SK-N-SH (cell line): ENCODE data around the gene HES1. TPM values are rescaled to one million over a fixed set of nuclear protein-coding genes. Genes with fewer than 3 reads are reported as not detected.
A peak's percentile ranks its signal among the peaks of the same experiment; 100 is the strongest.

ENCODE experiments used
- FOXJ3 ChIP-seq: sonication (generic); formaldehyde crosslinking; IDR thresholded peaks from 2 replicates; pipeline ENCODE4 v1.5.1; 2020; ENCODE audit warnings: mild to moderate bottlenecking, missing genetic modification reagents
- FOXM1 ChIP-seq: IDR thresholded peaks from 2 replicates; pipeline ENCODE4 v1.4.0; 2012; ENCODE audit warnings: low read depth, mild to moderate bottlenecking
- IRF3 ChIP-seq: fragments of 150-350 bp; IDR thresholded peaks from 2 replicates; pipeline ENCODE4 v1.6.1; 2016; ENCODE audit warnings: mild to moderate bottlenecking, low read depth, low read length
- MAX ChIP-seq: IDR thresholded peaks from 2 replicates; pipeline ENCODE4 v1.4.0; 2012; ENCODE audit warnings: low read depth
- NFIC ChIP-seq: IDR thresholded peaks from 2 replicates; pipeline ENCODE4 v1.4.0; 2012; ENCODE audit warnings: borderline replicate concordance
- NRF1 ChIP-seq: IDR thresholded peaks from 2 replicates; pipeline ENCODE4 v1.6.1; 2012; ENCODE audit warnings: low read depth, mild to moderate bottlenecking, low read length
- REST ChIP-seq: IDR thresholded peaks from 2 replicates; pipeline ENCODE4 v1.6.1; 2012; ENCODE audit warnings: mild to moderate bottlenecking, low read depth, low read length, moderate library complexity
- RFX5 ChIP-seq: IDR thresholded peaks from 2 replicates; pipeline ENCODE4 v1.6.1; 2012; ENCODE audit warnings: mild to moderate bottlenecking, improper control_type of control experiment, low read length
- SIN3A ChIP-seq: IDR thresholded peaks from 2 replicates; pipeline ENCODE4 v1.6.1; 2012; ENCODE audit warnings: low read depth, mild to moderate bottlenecking, low read length, moderate library complexity, borderline replicate concordance
- TCF12 ChIP-seq: IDR thresholded peaks from 2 replicates; pipeline ENCODE4 v1.4.0; 2012
- ZBTB33 ChIP-seq: IDR thresholded peaks from 2 replicates; pipeline ENCODE4 v1.4.0; 2012; ENCODE audit warnings: low read depth, borderline replicate concordance
- polyA plus RNA-seq, 3 experiments: library from polyadenylated mRNA; depleted of rRNA; stranded (reverse); fragments of >200 nt; gene quantifications; 2 replicates each; pipeline ENCODE4 v1.2.3, GENCODE V29; 2012

Gene HES1
- polyA plus RNA-seq, 1 of the 3 experiments (the other 2 are of a cell fraction): 225 TPM

- TF ChIP-seq SIN3A (no peak), RFX5 (no peak), NFIC (no peak), ZBTB33 (no peak), IRF3 (no peak), REST (no peak), NRF1 (no peak), MAX (0 out of 2 replicates have a peak, but pooled peaks have one; percentile 17), FOXM1 (no peak), TCF12 (peak; percentile 25; the same call in 1 of the 2 replicates), FOXJ3 (CRISPR knock-in tag) (no peak)
Observed at GRCh38 chr3:194137008-194137505, 1.1 kb downstream of the HES1 start (continued).
